AG08395 (cell line): ENCODE data around the gene HOOK1.
"Not testable (repeated sequence)": the region's sequence is repeated elsewhere in the genome, so short reads cannot be mapped to it uniquely, and the experiment has no call there.

Experiments used
- DNase-seq: peaks from one replicate; pipeline ENCODE4 v3.0.0; 2012; ENCODE audit warnings: mixed read lengths, low spot score

HOOK1 gene

GRCh38 chr1:59819566-59820438 is 5.1 kb downstream of the HOOK1 start:
- no peak for DNase-seq

GRCh38 chr1:59827055-59827643 is 12.4 kb downstream of the HOOK1 start:
- DNase-seq, result no peak

- DNase-seq, result no peak
Measured at GRCh38 chr1:59828160-59828559, 13.4 kb downstream of the HOOK1 start.

DNA sequence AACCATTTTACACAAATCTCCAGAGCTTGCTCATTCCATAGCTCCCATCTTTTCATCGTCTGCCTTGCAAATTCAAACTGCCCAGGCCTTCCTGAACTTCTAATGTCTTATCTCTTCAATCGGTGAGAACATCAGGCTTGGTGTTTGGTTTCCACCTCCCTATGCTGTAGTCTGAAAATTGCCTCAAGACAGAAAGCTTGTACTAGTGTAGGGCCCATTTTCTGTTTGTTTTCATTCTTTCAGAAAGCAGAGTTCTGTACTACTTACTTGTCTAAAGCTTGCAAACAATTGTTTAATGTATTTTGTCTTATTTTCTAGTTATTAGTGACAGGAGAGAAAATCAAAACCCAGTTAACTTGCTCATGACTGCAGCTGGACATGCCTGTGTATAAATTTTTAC is 16.8 kb downstream of the HOOK1 start:
- no peak for DNase-seq

DNA sequence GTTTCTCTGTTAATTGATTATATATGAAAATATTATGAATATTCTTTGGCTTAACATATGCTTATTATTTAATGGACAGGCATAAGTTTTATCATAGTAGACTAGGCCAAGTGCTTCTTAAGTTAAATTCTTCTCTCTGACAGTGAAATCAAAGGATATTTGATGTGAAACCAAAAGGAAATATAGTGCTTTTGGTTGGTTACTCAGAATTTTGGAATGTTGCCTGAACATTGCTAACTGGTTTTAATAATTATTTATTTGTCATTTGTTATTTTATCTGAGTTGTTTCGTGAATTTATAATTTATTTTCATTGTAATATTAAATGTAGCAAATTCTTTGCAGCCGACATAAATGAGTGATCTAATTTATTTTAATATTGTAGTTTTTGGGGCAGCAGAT is 18.3 kb downstream of the HOOK1 start:
- no peak for DNase-seq

- no peak for DNase-seq
Measured at GRCh38 chr1:59833991-59834390, 19.2 kb downstream of the HOOK1 start.

DNA sequence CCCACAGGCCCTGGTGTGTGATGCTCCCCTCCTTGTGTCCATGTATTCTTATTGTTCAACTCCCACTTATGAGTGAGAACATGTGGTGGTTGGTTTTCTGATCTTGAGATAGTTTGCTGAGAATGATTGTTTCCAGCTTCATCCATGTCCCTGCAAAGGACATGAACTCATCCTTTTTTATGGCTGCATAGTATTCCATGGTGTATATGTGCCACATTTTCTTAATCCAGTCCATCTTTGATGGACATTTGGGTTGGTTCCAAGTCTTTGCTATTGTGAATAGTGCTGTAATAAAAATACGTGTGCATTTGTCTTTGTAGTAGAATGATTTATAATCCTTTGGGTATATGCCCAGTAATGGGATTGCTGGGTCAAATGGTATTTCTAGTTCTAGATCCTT is 23.1 kb downstream of the HOOK1 start:
- not testable (repeated sequence) for DNase-seq

DNA sequence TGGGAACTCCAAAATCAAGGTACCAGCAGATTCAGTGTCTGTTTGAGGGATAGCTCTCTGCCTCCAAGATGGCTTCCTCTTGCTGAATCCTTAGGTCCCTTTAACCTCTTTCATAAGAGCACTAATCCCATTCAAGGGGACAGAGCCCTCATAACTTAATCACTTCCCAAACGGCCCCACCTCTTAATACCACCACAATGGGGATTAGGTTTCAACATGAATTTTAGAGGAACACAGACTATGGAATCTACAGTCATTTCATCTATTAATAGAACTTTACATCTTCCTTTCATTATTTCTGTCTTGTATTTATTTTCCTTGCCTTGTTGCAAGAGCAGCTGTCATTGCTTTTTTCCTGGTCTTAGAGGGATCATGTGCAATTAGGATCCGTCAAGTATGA is 30.3 kb downstream of the HOOK1 start:
- no peak for DNase-seq

DNA sequence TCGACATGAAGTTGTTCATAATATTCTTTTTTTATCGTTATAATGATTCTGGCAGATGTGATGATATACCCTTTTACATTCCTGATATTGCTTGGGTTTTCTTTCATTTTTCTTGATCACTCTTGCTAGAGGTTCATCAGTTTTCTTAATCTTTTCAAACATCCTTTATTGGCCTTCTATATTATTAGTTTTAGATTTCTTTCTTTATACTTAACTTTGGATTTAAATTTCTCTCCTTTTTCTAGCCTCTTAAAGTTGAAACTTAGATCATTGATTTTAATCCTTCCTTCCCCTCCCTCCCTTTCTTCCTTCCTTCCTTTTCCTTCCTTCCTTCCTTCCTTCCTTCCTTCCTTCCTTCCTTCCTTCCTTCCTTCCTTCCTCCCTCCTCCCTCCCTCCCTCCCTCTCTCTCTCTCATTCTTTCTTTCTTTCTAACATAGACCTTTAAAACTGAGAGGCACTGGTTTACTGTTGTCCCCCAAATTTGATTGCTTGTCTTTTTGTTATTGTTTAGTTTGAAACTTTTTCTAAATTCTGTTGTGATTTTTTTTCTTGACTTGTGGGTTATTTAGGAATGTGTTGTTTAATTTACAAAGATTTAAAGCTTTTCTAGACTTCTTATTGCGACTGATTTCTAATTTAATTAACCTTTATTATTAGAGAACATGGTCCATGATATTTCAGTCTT is 31.6 kb downstream of the HOOK1 start:
- no peak for DNase-seq

DNA sequence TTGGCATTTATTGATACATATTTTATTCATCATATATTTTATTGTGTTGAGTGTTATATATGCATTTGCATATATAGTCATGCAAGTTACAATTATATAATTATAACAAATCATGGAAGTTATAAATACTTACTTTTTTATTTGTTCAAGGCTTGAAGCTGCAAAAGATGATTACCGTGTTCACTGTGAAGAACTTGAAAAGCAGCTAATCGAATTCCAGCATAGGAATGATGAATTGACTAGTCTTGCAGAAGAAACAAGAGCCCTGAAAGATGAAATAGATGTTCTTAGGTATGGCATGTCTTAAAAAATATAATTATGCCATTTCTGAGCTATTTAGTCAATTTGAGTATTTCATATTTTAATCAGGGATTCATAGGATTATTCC is 32.1 kb downstream of the HOOK1 start:
- no peak for DNase-seq

GRCh38 chr1:59852117-59852516 is 37.4 kb downstream of the HOOK1 start:
- DNase-seq, result no peak

DNA sequence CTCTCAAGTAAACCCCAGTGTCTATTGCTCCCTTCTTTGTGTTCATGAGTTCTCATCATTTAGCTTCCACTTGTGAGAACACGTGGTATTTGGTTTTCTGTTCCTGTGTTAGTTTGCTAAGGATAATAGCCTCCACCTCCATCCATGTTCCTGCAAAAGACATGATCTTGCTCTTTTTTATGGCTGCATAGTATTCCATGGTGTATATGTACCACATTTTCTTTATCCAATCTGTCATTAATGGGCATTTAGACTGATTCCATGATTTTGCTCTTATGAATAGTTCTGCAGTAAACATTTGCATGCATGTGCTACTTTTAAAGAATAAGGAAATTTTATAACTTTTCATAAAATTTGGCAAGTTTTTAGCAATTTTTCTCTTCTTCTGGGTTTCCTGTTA is 40.5 kb downstream of the HOOK1 start:
- DNase-seq, result not testable (repeated sequence)

DNA sequence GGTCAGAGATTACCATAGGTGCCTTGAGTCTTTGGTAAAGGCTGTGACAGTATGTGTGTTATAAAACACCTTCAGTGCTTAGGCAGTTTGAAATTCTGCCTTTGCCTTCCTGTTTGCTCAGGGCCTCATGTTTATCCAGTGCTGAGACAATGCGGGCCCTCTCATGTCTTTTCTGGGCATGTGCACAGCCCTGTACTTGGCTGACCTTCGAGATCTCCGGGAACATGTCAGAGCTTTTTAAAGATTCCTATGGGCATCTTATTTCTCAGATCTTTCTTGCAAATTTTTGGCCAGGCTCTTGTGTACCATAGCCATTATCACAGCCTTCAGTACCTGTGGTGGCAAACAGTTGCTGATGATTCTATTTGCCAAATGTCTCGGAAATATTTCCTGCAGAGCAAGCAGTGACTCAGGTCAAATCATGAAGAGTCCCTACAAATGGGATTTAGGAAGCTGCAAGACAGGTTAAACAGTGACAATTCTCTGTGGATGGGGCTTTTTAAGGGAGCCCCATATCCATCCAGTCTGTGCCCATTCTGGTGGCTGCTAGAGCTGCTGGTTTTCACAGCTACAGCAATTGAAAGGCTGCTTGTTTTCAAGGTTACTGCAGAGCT is 42.1 kb downstream of the HOOK1 start:
- no peak for DNase-seq

DNA sequence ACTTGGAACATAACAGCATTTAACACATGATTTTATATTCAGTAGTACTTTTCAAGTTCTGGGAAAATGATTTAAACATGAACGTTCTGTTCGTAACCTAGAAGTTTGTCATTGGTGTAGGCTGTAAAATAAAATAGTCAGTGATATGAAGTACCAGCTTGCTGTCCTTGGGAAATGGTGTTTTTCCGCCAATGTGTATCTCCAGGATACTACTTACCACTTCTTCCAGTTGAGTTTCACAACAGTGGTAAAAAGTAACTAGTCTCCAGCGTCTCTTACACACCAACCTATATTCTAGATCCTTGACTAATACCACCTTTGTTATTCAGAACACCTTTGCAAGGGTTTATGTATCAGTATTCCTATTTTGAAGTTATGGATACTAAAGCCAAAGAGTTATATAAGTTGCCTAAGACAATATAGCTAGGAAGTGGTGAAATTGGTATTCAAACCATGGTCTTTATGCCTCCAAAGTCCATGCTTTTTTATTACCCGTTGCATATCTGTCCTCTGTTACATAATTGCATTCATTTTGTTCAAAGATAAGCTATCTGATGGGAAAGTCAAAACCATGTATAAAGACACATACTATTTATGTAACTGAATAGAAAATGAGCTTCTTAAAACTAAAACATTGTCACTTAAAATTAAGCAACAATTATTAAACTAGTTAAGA is 43.1 kb downstream of the HOOK1 start:
- no peak for DNase-seq

DNA sequence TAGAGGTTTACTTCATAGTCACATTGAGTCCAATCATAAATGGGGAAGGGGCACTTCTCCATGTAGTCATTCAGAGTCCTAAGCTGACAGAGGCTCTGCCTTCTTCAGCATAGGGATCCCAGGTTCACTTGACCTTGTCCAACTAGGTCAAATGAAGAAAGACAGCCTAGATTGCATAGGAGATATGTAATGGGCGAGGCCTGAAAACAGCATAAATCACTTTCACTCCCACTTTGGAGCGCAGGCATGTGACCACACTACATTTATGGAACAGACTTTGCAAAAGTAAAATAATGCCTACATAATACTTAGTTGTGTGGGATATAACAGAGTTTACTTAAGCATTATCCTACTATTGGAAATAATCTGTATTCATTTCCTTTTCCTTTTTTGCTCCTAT is 51.7 kb downstream of the HOOK1 start:
- no peak for DNase-seq

DNA sequence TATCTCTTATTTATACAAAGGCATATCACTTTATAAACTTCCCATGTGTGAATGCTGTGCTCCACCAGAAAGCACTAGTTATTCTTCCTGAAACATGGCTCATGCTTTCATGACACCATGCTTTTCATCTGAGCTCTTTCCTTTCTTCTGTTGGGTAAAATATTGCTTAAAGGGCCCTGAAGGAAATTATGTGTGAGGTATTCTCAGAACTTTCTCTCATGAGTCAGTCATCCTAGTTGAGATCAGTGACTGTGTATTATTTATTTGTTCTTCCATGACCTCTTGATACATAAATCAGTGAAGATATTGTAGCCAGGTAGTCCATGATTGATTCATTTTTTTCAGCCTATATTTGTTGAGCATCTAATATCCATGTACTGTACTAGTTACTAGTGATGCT is 57.0 kb downstream of the HOOK1 start:
- DNase-seq, result no peak

DNA sequence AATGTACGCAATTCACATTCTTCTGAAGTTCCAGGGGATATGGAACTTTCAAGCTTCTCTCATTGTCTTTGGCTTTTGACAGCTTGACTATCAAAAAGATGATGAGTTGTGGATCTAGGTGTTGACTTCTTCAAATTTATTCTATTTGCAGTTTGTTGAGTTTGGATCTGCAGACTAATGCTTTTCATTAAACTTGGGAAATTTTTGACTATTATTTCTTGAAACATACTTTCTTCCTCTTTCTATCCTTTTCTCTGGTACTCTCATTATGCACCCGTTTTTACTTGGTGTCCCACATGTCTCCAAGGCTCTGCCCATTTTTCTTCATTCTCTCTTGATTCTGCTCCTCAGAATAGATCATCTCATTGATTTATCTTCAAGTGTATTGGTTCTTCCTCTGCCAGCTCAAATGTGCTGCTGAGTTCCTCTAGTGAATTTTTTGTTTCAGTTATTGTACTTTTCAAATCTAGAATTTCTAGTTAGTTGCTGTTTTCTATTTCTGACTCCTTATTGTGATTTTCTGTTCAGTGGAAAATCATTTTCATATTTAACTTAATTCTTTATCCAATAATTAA is 62.4 kb downstream of the HOOK1 start:
- no peak for DNase-seq

DNA sequence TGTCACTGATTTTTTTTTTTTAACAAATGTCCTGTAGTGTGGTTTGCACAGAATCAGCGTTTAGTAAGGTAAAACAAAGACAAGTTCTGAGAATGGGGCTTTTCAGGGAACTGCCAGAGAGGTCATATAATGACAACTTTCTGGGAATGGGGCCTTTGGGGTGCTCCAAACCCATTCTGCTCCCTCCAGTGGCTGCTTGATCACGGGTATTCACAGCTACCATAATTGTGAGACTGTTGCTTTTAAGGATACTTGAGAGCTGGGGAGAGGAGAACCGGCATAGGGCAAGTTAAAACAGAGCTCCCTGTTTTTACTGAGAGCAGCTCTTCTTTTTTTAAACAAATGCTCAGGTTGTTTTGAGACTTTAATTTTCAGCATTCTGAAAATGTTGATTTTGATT is 63.6 kb downstream of the HOOK1 start:
- no peak for DNase-seq

DNA sequence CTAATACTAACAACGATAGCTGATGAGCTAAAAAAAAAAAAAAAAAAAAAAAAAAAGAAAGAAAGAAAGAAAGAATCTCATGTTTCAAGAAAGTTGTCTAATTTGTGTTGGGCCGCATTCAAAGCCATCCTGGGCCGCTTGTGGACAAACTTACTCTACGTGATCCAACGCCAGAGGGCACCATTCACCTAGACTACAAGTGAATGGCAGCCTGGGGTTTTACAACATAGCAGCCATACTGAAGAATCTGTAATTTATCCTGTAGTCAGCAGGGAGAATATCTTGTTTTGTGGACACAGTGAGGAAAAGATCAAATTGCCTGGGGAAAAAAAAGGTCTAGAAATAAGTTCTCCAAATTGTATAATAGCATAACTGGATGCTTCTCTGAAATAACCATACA is 64.8 kb downstream of the HOOK1 start:
- peak; percentile 32 for DNase-seq

- DNase-seq, result no peak
Measured at GRCh38 chr1:59879996-59880505, 65.3 kb downstream of the HOOK1 start.

GRCh38 chr1:59880735-59881134 is 66.0 kb downstream of the HOOK1 start:
- DNase-seq, result no peak
